HG03378 (cell line): ENCODE data around the gene LHX3.
"Not testable (repeated sequence)": the region's sequence is repeated elsewhere in the genome, so short reads cannot be mapped to it uniquely, and the experiment has no call there.

ENCODE experiments used
- ATAC-seq: cut with Tn5 transposase; IDR thresholded peaks from one replicate; pipeline ENCODE4 v1.9.1; 2021; ENCODE audit warnings: mild to moderate bottlenecking, moderate library complexity; ENCODE audit not compliant: unreplicated experiment

Gene LHX3

GRCh38 chr9:136242248-136242647 lies 37.3 kb upstream of the LHX3 start:
- ATAC-seq = no peak

- no peak for ATAC-seq
Measured at GRCh38 chr9:136241542-136241941, 36.6 kb upstream of the LHX3 start.

- ATAC-seq = no peak
Measured at GRCh38 chr9:136240941-136241340, 36.0 kb upstream of the LHX3 start.

DNA sequence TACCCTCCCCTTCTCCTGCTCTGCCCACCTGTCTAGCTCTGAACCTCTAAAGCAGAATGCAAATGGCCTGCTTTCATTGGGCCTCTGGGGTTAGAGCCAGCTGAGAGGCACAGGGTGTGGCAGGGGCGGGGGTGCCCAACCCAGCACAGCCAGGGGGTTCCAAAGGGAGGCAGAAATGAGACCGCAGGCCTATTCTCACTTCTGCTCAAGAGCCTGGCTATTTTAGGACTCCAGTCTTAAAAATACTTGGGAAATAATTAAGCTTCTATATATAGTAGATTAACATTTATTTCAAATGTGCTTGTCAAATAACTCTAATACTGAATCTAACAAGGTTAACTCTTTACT lies 35.0 kb upstream of the LHX3 start:
- ATAC-seq = no peak

GRCh38 chr9:136239135-136239982 lies 34.4 kb upstream of the LHX3 start:
- ATAC-seq = no peak

DNA sequence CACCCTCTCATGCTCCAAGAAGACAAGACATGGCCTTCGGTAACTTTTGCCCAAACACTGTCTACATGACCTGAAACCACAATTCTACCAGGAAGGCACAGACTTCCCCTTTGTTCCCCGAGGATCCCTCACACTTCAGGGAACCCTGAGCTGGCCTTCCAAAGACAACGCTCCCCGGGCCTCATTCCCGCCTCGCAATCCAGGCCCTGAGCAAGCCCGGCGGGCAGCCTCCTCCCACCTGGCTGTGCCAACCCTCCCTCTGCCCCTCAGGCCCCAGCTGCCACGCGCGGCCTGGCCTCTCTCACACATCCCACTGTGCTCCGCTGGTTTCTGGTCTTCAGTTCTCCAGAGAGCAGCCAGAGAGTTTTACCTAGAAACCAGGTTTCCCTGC lies 33.4 kb upstream of the LHX3 start:
- no peak for ATAC-seq

DNA sequence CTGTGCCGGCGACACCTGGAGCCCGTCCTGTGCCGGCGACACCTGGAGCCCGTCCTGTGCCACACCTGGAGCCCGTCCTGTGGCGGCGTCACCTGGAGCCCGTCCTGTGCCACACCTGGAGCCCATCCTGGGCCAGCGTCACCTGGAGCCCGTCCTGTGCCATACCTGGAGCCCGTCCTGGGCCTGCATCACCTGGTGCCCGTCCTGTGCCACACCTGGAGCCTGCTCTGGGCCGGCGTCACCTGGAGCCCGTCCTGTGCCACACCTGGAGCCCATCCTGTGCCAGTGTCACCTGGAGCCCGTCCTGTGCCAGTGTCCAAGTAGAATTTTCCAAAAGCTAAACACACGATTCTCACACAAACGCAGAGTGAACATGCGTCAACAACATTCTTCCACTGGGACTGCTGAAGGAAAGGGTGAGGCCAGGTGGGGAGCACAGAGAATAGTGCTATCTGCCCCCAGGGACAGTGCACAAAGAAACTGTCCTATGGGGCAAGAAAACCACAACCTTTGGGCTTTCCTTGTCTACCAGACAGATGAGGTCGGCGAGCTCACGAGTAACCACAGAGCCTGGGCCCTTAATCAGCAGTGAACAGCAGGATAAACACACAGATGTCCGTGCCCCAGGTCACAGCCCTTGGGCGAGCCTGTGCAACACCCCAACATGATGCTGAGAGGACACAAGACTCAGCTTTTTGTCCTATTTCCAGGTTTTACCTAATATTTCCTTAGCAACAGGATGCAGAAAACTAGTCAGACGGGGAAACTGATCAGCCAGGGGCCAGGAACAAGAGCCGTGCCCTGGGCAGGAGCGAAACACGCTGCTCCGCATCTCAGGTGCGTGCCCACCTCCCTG lies 32.8 kb upstream of the LHX3 start:
- ATAC-seq = no peak

- ATAC-seq = not testable (repeated sequence)
Measured at GRCh38 chr9:136236471-136237410, 31.8 kb upstream of the LHX3 start.

DNA sequence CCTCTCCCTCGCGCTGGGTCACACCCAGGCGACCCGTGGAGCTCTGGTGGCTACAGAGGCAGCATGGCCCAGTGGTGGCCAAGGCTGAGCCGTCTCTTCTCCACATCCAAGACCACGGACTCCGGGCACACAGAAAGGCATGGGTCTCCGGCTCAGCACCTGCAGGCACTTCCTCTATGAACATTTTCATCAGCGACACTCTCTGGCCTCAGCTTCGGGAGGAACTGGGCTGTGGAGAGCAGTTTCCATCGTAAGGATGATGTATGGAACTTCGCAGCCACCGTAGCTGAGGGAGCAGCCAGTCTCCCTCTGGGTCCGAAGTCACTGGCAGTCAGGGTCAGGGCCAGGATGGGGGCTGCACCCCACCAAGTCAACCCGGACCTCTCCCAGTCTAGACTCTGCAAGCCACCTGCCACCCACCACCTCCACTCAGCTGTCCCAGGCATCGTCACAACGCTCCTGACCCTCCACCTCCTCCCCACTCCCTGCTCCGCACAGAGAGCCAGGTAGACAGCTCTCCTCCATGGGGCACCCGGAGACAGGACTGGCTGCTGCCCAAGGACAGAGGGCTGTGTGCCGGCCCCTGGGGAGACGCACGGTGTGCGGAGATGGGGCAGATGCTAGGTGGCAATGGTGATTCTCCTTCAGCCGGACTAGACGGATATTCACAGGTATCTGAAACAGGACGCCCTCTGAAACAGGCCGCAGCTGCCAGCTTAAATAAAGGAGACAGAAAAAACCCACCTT lies 31.0 kb upstream of the LHX3 start:
- ATAC-seq = no peak

- no peak for ATAC-seq
Measured at GRCh38 chr9:136235171-136235570, 30.2 kb upstream of the LHX3 start.

DNA sequence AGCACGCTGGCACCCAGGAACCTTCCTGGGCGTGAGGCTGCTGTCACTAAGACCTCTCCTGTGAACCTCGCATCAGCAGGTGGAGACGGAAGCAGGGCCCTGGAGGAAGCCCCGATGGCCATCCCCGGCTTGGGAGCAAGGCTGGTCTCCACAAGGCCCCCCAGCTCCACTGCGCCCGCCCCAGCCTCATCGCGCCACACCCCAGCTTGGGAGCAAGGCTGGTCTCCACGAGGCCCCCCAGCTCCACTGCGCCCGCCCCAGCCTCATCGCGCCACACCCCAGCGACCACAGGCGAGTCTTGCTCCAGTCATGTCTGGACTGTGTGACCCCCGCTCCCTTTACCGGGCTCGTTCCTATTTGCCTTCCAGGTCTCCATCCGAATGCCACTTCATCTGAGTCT lies 29.7 kb upstream of the LHX3 start:
- ATAC-seq = no peak

- ATAC-seq = no peak
Measured at GRCh38 chr9:136233868-136234267, 28.9 kb upstream of the LHX3 start.

DNA sequence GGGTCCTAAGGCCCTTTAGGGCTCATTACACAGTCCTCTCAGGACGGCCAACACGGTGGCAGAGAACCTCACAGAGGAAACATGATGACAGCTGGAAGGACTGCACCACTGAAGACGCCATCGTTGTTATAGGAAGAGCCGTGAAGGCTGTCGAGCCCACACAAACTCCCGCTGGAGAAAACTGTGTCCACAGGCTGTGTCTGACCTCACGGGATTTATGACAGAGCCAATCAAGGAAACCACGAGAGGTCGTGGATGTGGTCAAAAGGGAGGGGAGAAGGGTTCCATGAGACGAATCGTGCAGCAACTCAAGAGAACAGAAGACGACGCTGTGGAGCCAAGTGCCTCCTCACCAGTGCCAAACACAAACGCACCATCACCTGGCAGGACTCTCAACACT lies 28.5 kb upstream of the LHX3 start:
- no peak for ATAC-seq

DNA sequence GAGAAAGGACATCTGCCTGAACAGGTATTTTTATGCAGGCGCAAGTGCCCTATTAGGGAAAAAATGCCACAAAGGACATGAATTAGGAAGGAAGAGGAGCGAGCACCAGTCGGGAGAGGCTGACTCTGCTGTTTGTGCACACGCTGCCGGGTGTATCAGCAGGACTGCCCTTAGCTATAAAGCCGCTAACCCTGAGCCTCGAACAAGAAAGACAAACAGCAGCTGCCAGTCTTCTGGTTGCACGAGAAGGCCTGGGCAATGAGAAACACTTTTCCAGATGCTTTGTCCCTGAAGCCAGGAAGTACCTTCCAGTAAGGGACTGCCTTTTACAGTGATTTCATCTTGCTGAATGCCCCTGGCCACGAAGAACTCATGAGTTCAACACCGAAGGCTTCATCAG lies 28.0 kb upstream of the LHX3 start:
- no peak for ATAC-seq

- no peak for ATAC-seq
Measured at GRCh38 chr9:136231478-136232297, 26.8 kb upstream of the LHX3 start.

GRCh38 chr9:136230773-136231172 lies 25.8 kb upstream of the LHX3 start:
- ATAC-seq = no peak

GRCh38 chr9:136230365-136230764 lies 25.4 kb upstream of the LHX3 start:
- no peak for ATAC-seq

GRCh38 chr9:136229096-136230065 lies 24.5 kb upstream of the LHX3 start:
- no peak for ATAC-seq
